HCT116 (cell line): ENCODE data around the gene S100A13.
"Not testable (repeated sequence)": the region's sequence is repeated elsewhere in the genome, so short reads cannot be mapped to it uniquely, and the experiment has no call there.

Source experiments
- CEBPB ChIP-seq: IDR thresholded peaks from 2 replicates; pipeline ENCODE4 v1.6.1; 2012; ENCODE audit warnings: low read depth
- CTCF ChIP-seq, 3 experiments: fragments of 200-600 bp in 1 of 3; sonication (generic) in 1 of 3; IDR thresholded peaks in 2 of 3; conservative IDR thresholded peaks in 1 of 3; 2 replicates each; pipeline ENCODE4 v1.5.1; 2012 to 2017; ENCODE audit warnings: low read depth in 2 of 3, low read length in 2 of 3, antibody characterized with exemption in 1 of 3, borderline replicate concordance in 1 of 3, control low read depth in 1 of 3, mild to moderate bottlenecking in 1 of 3, mixed read lengths in 1 of 3, mixed run types in 1 of 3, moderate library complexity in 1 of 3; ENCODE audit not compliant: insufficient read depth in 1 of 3
- EGR1 ChIP-seq: IDR thresholded peaks from 2 replicates; pipeline ENCODE4 v1.6.1; 2012; ENCODE audit warnings: low read depth
- EZH2 ChIP-seq: fragments of 200-600 bp; sonication (generic); IDR thresholded peaks from 2 replicates; pipeline ENCODE4 v1.6.1; 2017; ENCODE audit warnings: antibody characterized with exemption, mixed run types
- EZH2phosphoT487 ChIP-seq: fragments of 200-600 bp; IDR thresholded peaks from 2 replicates; pipeline ENCODE4 v1.6.1; 2018; ENCODE audit warnings: antibody characterized with exemption, borderline replicate concordance
- FOSL1 ChIP-seq: IDR thresholded peaks from 2 replicates; pipeline ENCODE4 v1.6.1; 2012; ENCODE audit warnings: low read depth
- JUND ChIP-seq: IDR thresholded peaks from 2 replicates; pipeline ENCODE4 v1.6.1; 2012
- MAX ChIP-seq: IDR thresholded peaks from 2 replicates; pipeline ENCODE4 v1.6.1; 2012
- POLR2A ChIP-seq: IDR thresholded peaks from 2 replicates; pipeline ENCODE4 v1.7.0; 2011; ENCODE audit warnings: borderline replicate concordance; ENCODE audit not compliant: insufficient read depth, insufficient read length; ENCODE audit errors: extremely low read depth
- POLR2AphosphoS5 ChIP-seq: IDR thresholded peaks from 2 replicates; pipeline ENCODE4 v1.6.1; 2011; ENCODE audit warnings: mild to moderate bottlenecking, low read depth, low read length, moderate library complexity
- RAD21 ChIP-seq: IDR thresholded peaks from 2 replicates; pipeline ENCODE4 v1.6.1; 2012; ENCODE audit warnings: low read depth, mild to moderate bottlenecking
- REST ChIP-seq: IDR thresholded peaks from 2 replicates; pipeline ENCODE4 v1.6.1; 2012; ENCODE audit warnings: low read depth
- ZBTB33 ChIP-seq: IDR thresholded peaks from 2 replicates; pipeline ENCODE4 v1.6.1; 2011; ENCODE audit warnings: mild to moderate bottlenecking, low read length, moderate library complexity; ENCODE audit not compliant: insufficient replicate concordance; ENCODE audit errors: extremely low read depth
- ZFX ChIP-seq: fragments of 450-650 bp; IDR thresholded peaks from 2 replicates; pipeline ENCODE4 v1.6.1; 2017

GRCh38 chr1:153575081-153575491, 52.2 kb downstream of the S100A13 start:
- TF ChIP-seq EGR1; CTCF (IDR thresholded peaks at IDR 0.05 in 2 of 3, conservative IDR thresholded peaks at IDR 0.05 in 1 of 3; ENCODE audit: borderline replicate concordance in 1 of 3, insufficient read depth in 1 of 3, low read depth in 2 of 3, low read length in 2 of 3); RAD21; ZFX; EZH2phosphoT487; REST; ZBTB33; CEBPB; POLR2AphosphoS5; POLR2A; FOSL1; MAX; JUND; EZH2: not testable (repeated sequence)
